Endothelial cell of umbilical vein (primary cell): ENCODE data around the gene CCDC97. TPM values are rescaled to one million over a fixed set of nuclear protein-coding genes. Genes with fewer than 3 reads are reported as not detected.
A peak's percentile ranks its signal among the peaks of the same experiment; 100 is the strongest.

ENCODE experiments used
- BruUV-seq: library from RNA; stranded (reverse); fragments of 400-500 nt; replicated peaks from 2 replicates; lab custom pipeline; 2021; lab: Mats Ljungman, UMichigan
- CTCF ChIA-PET: fragments of 300-600, 350-600 bp; sonication (Branson Sonifier 250); formaldehyde crosslinking; loops from one replicate; lab custom pipeline; 2021; ENCODE audit warnings: antibody characterized with exemption, inconsistent platforms; lab: Charles Lee
- POLR2A ChIA-PET: fragments of 300-600, 350-600 bp; sonication (Branson Sonifier 250); formaldehyde crosslinking; loops from one replicate; lab custom pipeline; 2021; ENCODE audit warnings: antibody characterized with exemption, inconsistent platforms; lab: Charles Lee
- DNase-seq: peaks from one replicate; pipeline ENCODE4 v3.0.0-alpha.2; 2011; ENCODE audit warnings: low read depth, low spot score
- FAIRE-seq: peaks from 2 replicates; lab custom pipeline; 2011; peaks lifted over from hg19 to GRCh38; lab: Jason Lieb, UNC
- H2AFZ ChIP-seq: 2 replicates; pipeline ENCODE4 v1.6.0; 2012; ENCODE audit warnings: low read depth, low read length, control low read depth, inconsistent platforms
- H3K27ac ChIP-seq: 2 replicates; pipeline ENCODE4 v1.5.1; 2011; ENCODE audit warnings: low read depth, mild to moderate bottlenecking, control low read depth, low read length, moderate library complexity; ENCODE audit not compliant: insufficient read depth
- H3K27me3 ChIP-seq, 2 experiments: 2 replicates each; pipeline versions ENCODE4 v1.6.0 to v1.6.1; 2011; ENCODE audit warnings: low read length in 2 of 2, mixed read lengths in 1 of 2; ENCODE audit not compliant: control insufficient read depth in 2 of 2, insufficient read depth in 2 of 2
- H3K36me3 ChIP-seq, 2 experiments: 2 replicates in 1 of 2; 3 replicates in 1 of 2; pipeline ENCODE4 v1.5.1; 2011; ENCODE audit warnings: low read length in 2 of 2, mild to moderate bottlenecking in 1 of 2, moderate library complexity in 1 of 2; ENCODE audit not compliant: control insufficient read depth in 2 of 2, insufficient read depth in 2 of 2; ENCODE audit errors: extremely low read depth in 1 of 2
- H3K4me1 ChIP-seq: 3 replicates; pipeline ENCODE4 v1.5.1; 2011; ENCODE audit warnings: mild to moderate bottlenecking, low read length; ENCODE audit not compliant: control insufficient read depth, insufficient read depth; ENCODE audit errors: extremely low read depth
- H3K4me2 ChIP-seq: 2 replicates; pipeline ENCODE4 v1.6.1; 2011; ENCODE audit warnings: low read length, control low read depth, mixed read lengths; ENCODE audit not compliant: insufficient read depth
- H3K4me3 ChIP-seq, 3 experiments: fragments of 200-600 bp in 1 of 3; sonication (generic), shearing (Covaris generic) in 1 of 3; replicated peaks in 1 of 3; 2 replicates each; pipeline ENCODE4 v1.5.1; 2011 to 2016; ENCODE audit warnings: control low read depth in 3 of 3, low read length in 3 of 3, mild to moderate bottlenecking in 2 of 3, inconsistent platforms in 1 of 3, low read depth in 1 of 3, moderate library complexity in 1 of 3; ENCODE audit not compliant: insufficient read depth in 1 of 3
- H3K79me2 ChIP-seq: 2 replicates; pipeline ENCODE4 v1.6.0; 2012; ENCODE audit warnings: low read length, inconsistent platforms; ENCODE audit not compliant: control insufficient read depth, insufficient read depth
- H3K9ac ChIP-seq: replicated peaks from 2 replicates; pipeline ENCODE3; 2011; ENCODE audit warnings: low read length, control low read depth; ENCODE audit not compliant: insufficient read depth; ENCODE audit errors: extremely low read depth
- H3K9me1 ChIP-seq: replicated peaks from 3 replicates; pipeline ENCODE4 v1.6.0; 2011; ENCODE audit warnings: mild to moderate bottlenecking, low read length; ENCODE audit not compliant: control insufficient read depth, insufficient read depth; ENCODE audit errors: extremely low read depth
- H3K9me3 ChIP-seq: replicated peaks from 2 replicates; pipeline ENCODE4 v1.5.1; 2012; ENCODE audit warnings: low read length, inconsistent platforms; ENCODE audit not compliant: control insufficient read depth, insufficient read depth
- H4K20me1 ChIP-seq: replicated peaks from 2 replicates; pipeline ENCODE3; 2011; ENCODE audit warnings: mild to moderate bottlenecking, low read length; ENCODE audit not compliant: control insufficient read depth, insufficient read depth; ENCODE audit errors: extremely low read depth
- EZH2 ChIP-seq: IDR thresholded peaks from 2 replicates; pipeline ENCODE4 v1.6.1; 2012; ENCODE audit warnings: borderline replicate concordance, low read depth, mild to moderate bottlenecking, moderate library complexity, low read length, inconsistent platforms; ENCODE audit not compliant: severe bottlenecking
- FOS ChIP-seq: IDR thresholded peaks from 2 replicates; pipeline ENCODE4 v1.6.1; 2011; ENCODE audit warnings: mild to moderate bottlenecking, low read length, moderate library complexity, borderline replicate concordance; ENCODE audit not compliant: insufficient read depth
- GATA2 ChIP-seq: IDR thresholded peaks from 2 replicates; pipeline ENCODE4 v1.7.0; 2011; ENCODE audit warnings: low read depth, mild to moderate bottlenecking, moderate library complexity, mixed read lengths, low read length; ENCODE audit not compliant: insufficient read length, insufficient read depth
- JUN ChIP-seq: IDR thresholded peaks from 2 replicates; pipeline ENCODE4 v1.6.1; 2011; ENCODE audit warnings: borderline replicate concordance, low read depth; ENCODE audit not compliant: insufficient read length, insufficient read depth
- MYC ChIP-seq: IDR thresholded peaks from one replicate; pipeline ENCODE4 v1.6.1; 2011; ENCODE audit warnings: mild to moderate bottlenecking, low read depth, low read length
- POLR2A ChIP-seq: IDR thresholded peaks from 2 replicates; pipeline ENCODE4 v1.6.1; 2012; ENCODE audit warnings: low read depth, mild to moderate bottlenecking, control low read depth, low read length
- POLR2AphosphoS5 ChIP-seq: IDR thresholded peaks from 2 replicates; pipeline ENCODE4 v1.6.1; 2012; ENCODE audit warnings: low read depth, mild to moderate bottlenecking, control low read depth, low read length, moderate library complexity; ENCODE audit not compliant: insufficient read depth
- dilution Hi-C: fragments of 300-500 bp; cut with MboI; formaldehyde crosslinking; loops from one replicate; pipeline ENCODE4 v1.15.0; 2019; ENCODE audit warnings: low sequenced_read_pairs; ENCODE audit not compliant: extremely low pct_ligation_motif_present
- intact Hi-C: fragments of 100-400 bp; cut with micrococcal nuclease; formaldehyde crosslinking; loops from one replicate; pipeline ENCODE4 v1.10.0; 2022
- polyA plus RNA-seq, 4 experiments: library from polyadenylated mRNA; depleted of rRNA in 3 of 4; stranded (reverse) in 3 of 4; unstranded in 1 of 4; fragments of >200 nt; gene quantifications; 2 replicates each; pipeline versions ENCODE4 v1.2.1 to v1.2.3, GENCODE V29; 2011 to 2012; ENCODE audit warnings: missing spikeins in 1 of 4
- total RNA-seq: library from RNA; stranded (reverse); gene quantifications from 2 replicates; pipeline ENCODE4 v1.2.3, GENCODE V29; 2021
- TF ChIP-seq, protein P1 (sequence below), 2 donors: IDR thresholded peaks; 1 replicate in 1 of 2; 2 replicates in 1 of 2; pipeline ENCODE4 v1.5.1; 2011; ENCODE audit warnings: low read length in 2 of 2, mild to moderate bottlenecking in 2 of 2, moderate library complexity in 2 of 2, control low read depth in 1 of 2, inconsistent platforms in 1 of 2, low read depth in 1 of 2; ENCODE audit not compliant: insufficient read depth in 1 of 2; ENCODE audit errors: extremely low read depth in 1 of 2
- TF ChIP-seq, protein P2 (sequence below): IDR thresholded peaks from 2 replicates; pipeline ENCODE4 v1.6.1; 2011; ENCODE audit not compliant: insufficient read depth, insufficient read length

CCDC97 gene
- total and polyA plus RNA-seq, 2 donors (not counting 3 experiments of a cell fraction or from before 2014, with no cell fraction given), result 20.7 to 27.2 TPM

DNA sequence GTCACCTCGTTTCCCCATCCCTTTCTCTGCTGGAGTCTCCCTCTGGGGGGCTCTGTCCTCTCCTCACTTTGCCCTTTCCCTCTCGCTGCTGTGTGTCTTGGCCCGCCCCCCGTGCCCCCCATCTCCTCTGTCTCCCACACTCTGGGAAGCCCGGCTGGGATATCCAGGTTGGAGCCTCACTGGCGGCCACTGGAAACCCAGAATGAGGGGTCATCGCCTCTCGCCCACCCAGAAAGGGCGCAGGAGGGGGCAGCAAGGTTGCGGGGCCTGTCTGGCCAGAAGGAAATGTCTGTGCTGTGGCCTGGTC lies 15.6 kb downstream of the CCDC97 start:
- Histone ChIP-seq H3K27ac (peak overlapping the region; percentile 100), H3K4me1 (peaks cover 71% of the 10 kb centered on the region), H3K9me3 (no peaks in the 10 kb centered on the region), H3K79me2 (peaks cover 9% of the 10 kb centered on the region), H3K9me1 (no peaks in the 10 kb centered on the region), H3K4me3 (no peak overlapping the region), H4K20me1 (no peaks in the 10 kb centered on the region), H2AFZ (no peak overlapping the region), H3K9ac (peak overlapping the region; percentile 93), H3K4me2 (peak overlapping the region; percentile 4), H3K36me3 (peaks cover 3 to 19% of the 10 kb centered on the region in 2 experiments), H3K27me3 (no peaks in the 10 kb centered on the region)
- ChIA-PET CTCF (interaction anchor here (0.6 to 3.9 kb wide), 4 partner anchors 27 to 147 kb away, joined by 3 to 40 read pairs (median 4); partner anchors contain the start of gene TGFB1), POLR2A (no interaction called here)
- no TSS peak for BruUV-seq
- intact Hi-C loops, result loop anchor here (1.0 kb wide), 1 partner anchor 154 kb away; no protein-coding TSS in a partner anchor
- no peak for FAIRE-seq
- no peak for DNase-seq
- TF ChIP-seq, protein P1, sequence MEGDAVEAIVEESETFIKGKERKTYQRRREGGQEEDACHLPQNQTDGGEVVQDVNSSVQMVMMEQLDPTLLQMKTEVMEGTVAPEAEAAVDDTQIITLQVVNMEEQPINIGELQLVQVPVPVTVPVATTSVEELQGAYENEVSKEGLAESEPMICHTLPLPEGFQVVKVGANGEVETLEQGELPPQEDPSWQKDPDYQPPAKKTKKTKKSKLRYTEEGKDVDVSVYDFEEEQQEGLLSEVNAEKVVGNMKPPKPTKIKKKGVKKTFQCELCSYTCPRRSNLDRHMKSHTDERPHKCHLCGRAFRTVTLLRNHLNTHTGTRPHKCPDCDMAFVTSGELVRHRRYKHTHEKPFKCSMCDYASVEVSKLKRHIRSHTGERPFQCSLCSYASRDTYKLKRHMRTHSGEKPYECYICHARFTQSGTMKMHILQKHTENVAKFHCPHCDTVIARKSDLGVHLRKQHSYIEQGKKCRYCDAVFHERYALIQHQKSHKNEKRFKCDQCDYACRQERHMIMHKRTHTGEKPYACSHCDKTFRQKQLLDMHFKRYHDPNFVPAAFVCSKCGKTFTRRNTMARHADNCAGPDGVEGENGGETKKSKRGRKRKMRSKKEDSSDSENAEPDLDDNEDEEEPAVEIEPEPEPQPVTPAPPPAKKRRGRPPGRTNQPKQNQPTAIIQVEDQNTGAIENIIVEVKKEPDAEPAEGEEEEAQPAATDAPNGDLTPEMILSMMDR (IDR thresholded peaks at IDR 0.05; ENCODE audit: extremely low read depth in 1 of 2, insufficient read depth in 1 of 2, low read depth in 1 of 2, low read length in 2 of 2), result no peak
- TF ChIP-seq GATA2 (no peak), EZH2 (no peak), POLR2A (no peak), JUN (no peak), MYC (no peak), POLR2AphosphoS5 (no peak), FOS (no peak)
- TF ChIP-seq, protein P2, sequence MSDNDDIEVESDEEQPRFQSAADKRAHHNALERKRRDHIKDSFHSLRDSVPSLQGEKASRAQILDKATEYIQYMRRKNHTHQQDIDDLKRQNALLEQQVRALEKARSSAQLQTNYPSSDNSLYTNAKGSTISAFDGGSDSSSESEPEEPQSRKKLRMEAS, result no peak
- dilution Hi-C loops, result no loop called here
